Lower lobe of right lung (tissue), 2 donors: ENCODE results near the gene EXOC7. TPM values are rescaled to one million over a fixed set of nuclear protein-coding genes. Genes with fewer than 3 reads are reported as not detected.

Experiments
- ATAC-seq, 2 donors: fragments of 200-7000 bp; cut with Tn5 transposase; one replicate each; pipeline ENCODE4 v1.9.1; 2020 to 2022; ENCODE audit warnings: mild to moderate bottlenecking in 2 of 2, moderate library complexity in 2 of 2
- DNase-seq: peaks from one replicate; pipeline ENCODE4 v3.0.0-alpha.2; 2020
- H3K27ac ChIP-seq: fragments of 200-600 bp; one replicate; pipeline ENCODE4 v1.8.0; 2022
- H3K27me3 ChIP-seq: fragments of 200-600 bp; one replicate; pipeline ENCODE4 v1.8.0; 2022; ENCODE audit warnings: low read depth
- H3K36me3 ChIP-seq: fragments of 200-600 bp; one replicate; pipeline ENCODE4 v1.8.0; 2022; ENCODE audit warnings: mild to moderate bottlenecking
- H3K4me1 ChIP-seq: fragments of 200-600 bp; one replicate; pipeline ENCODE4 v1.8.0; 2022
- H3K4me3 ChIP-seq: fragments of 200-600 bp; one replicate; pipeline ENCODE4 v1.8.0; 2022; ENCODE audit warnings: mild to moderate bottlenecking
- H3K9me3 ChIP-seq: fragments of 200-600 bp; one replicate; pipeline ENCODE4 v1.8.0; 2022
- CTCF ChIP-seq: fragments of 200-600 bp; IDR thresholded peaks from one replicate; pipeline ENCODE4 v1.8.0; 2022; ENCODE audit warnings: antibody characterized with exemption, mild to moderate bottlenecking
- intact Hi-C: fragments of 100-400 bp; cut with DNase I; formaldehyde crosslinking; loops from one replicate; pipeline ENCODE4 v1.11.0; 2022
- total RNA-seq: library from RNA; stranded (reverse); fragmentation: NEBNext Ultra II Directional; extraction: Animal tissue kit (Norgen Biotek cat#: 25700); gene quantifications from one replicate; pipeline ENCODE4 v1.2.1, GENCODE V29; 2021
- donor health status: DM: no; HTN: yes; CAD: no; lungs with severe emphysema.

The EXOC7 gene
- total RNA-seq, 1 donor from 2014 or later: 118 TPM

- H3K4me1 ChIP-seq: peaks cover 38% of the 10 kb centered on the region
- ATAC-seq: peak; percentile 54 to 60
- intact Hi-C loops: no loop called here
- H3K27ac ChIP-seq: peak overlapping the region; percentile 75
- H3K9me3 ChIP-seq: no peaks in the 10 kb centered on the region
- TF ChIP-seq CTCF: no peak
- no peak for DNase-seq
- peaks cover 99% of the 10 kb centered on the region for H3K36me3 ChIP-seq
- H3K27me3 ChIP-seq: no peaks in the 10 kb centered on the region
- H3K4me3 ChIP-seq: no peak overlapping the region
These were observed 52.8 kb downstream of the EXOC7 start for GRCh38 chr17:76050538-76051467.

GRCh38 chr17:76049836-76050537, 53.6 kb downstream of the EXOC7 start:
- no peaks in the 10 kb centered on the region for H3K9me3 ChIP-seq
- no peak overlapping the region for H3K4me3 ChIP-seq
- peaks cover 99% of the 10 kb centered on the region for H3K36me3 ChIP-seq
- ATAC-seq (no peak), DNase-seq (no peak)
- peaks cover 35% of the 10 kb centered on the region for H3K4me1 ChIP-seq
- intact Hi-C loops: no loop called here
- H3K27me3 ChIP-seq: no peaks in the 10 kb centered on the region
- no peak for TF ChIP-seq CTCF
- H3K27ac ChIP-seq: peak overlapping the region; percentile 75

- DNase-seq: no peak
- H3K4me1 ChIP-seq: peaks cover 29% of the 10 kb centered on the region
- no peak for ATAC-seq
- H3K27ac ChIP-seq: peak overlapping the region; percentile 75
- TF ChIP-seq CTCF: no peak
- H3K36me3 ChIP-seq: peaks cover 99% of the 10 kb centered on the region
- H3K9me3 ChIP-seq: no peaks in the 10 kb centered on the region
- no peaks in the 10 kb centered on the region for H3K27me3 ChIP-seq
- intact Hi-C loops: no loop called here
- no peak overlapping the region for H3K4me3 ChIP-seq
These were observed 54.3 kb downstream of the EXOC7 start for GRCh38 chr17:76049239-76049638.

- Histone ChIP-seq H3K27me3 (no peaks in the 10 kb centered on the region), H3K27ac (no peak overlapping the region), H3K4me1 (peaks cover 29% of the 10 kb centered on the region), H3K4me3 (no peak overlapping the region), H3K36me3 (peaks cover 99% of the 10 kb centered on the region), H3K9me3 (no peaks in the 10 kb centered on the region)
- no peak for TF ChIP-seq CTCF
- no peak for DNase-seq
- no peak for ATAC-seq
- intact Hi-C loops: no loop called here
These were observed 54.9 kb downstream of the EXOC7 start for GRCh38 chr17:76048711-76049110.

- Histone ChIP-seq H3K4me1 (peaks cover 29% of the 10 kb centered on the region), H3K27me3 (no peaks in the 10 kb centered on the region), H3K36me3 (peaks cover 99% of the 10 kb centered on the region), H3K4me3 (no peak overlapping the region), H3K9me3 (no peaks in the 10 kb centered on the region), H3K27ac (no peak overlapping the region)
- no peak for DNase-seq
- no peak for ATAC-seq
- TF ChIP-seq CTCF: no peak
- intact Hi-C loops: no loop called here
These were observed 55.5 kb downstream of the EXOC7 start for GRCh38 chr17:76048025-76048605.
